ENCODE measurements around the gene SNRPA. TPM values are rescaled to one million over a fixed set of nuclear protein-coding genes. Genes with fewer than 3 reads are reported as not detected.
A peak's percentile ranks its signal among the peaks of the same experiment; 100 is the strongest.

Gene SNRPA
- polyA plus RNA-seq, 1 donor (not counting 4 experiments of a cell fraction or from before 2014, with no cell fraction given): 93.4 TPM

DNA sequence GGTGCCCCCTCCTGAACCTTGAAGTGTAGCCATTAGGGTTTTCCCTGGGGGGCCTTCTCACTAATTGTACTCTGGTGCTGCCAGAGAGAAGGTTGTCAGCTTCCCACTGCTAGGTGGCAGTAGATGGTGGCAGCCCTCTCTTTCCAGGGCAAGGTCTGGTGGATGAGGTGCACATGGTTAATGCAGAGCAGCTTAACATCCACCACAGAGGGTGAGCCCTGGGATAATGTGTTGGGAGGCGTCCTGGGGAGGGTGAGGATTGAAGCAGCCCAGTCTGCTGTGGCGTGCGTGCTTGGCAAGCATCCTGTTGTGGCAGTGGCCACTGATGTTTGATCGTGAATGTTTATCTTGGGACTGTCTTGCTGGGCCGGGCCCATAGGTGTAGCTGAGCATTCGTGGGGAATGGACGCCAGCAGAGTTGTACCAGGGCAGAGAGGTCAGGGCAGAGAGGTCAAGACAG is 53.8 kb downstream of the SNRPA start:
- Histone ChIP-seq H3K9me3 (ENCODE audit: control insufficient read depth, low read depth, low read length) (no peaks in the 10 kb centered on the region), H3K4me1 (ENCODE audit: control insufficient read depth, extremely low read depth, insufficient read depth, low read length) (peaks cover 57% of the 10 kb centered on the region), H3K4me3 (ENCODE audit: control insufficient read depth in 2 of 3, extremely low read depth in 1 of 3, insufficient read depth in 2 of 3, low read depth in 1 of 3, low read length in 3 of 3) (no peak overlapping the region), H3K4me2 (ENCODE audit: control insufficient read depth, extremely low read depth, insufficient read depth, low read depth, low read length) (no peak overlapping the region), H4K20me1 (ENCODE audit: control insufficient read depth, extremely low read depth, insufficient read depth, low read length) (peaks cover 42% of the 10 kb centered on the region), H3K27ac (ENCODE audit: control insufficient read depth, insufficient read depth, low read length) (no peak overlapping the region), H3K36me3 (ENCODE audit: control insufficient read depth in 2 of 2, extremely low read depth in 1 of 2, insufficient read depth in 2 of 2, low read length in 2 of 2) (peaks cover 46 to 59% of the 10 kb centered on the region in 2 experiments), H3K27me3 (ENCODE audit: control insufficient read depth, extremely low read depth, insufficient read depth, low read length) (no peaks in the 10 kb centered on the region), H3K79me2 (ENCODE audit: control insufficient read depth, insufficient read depth, low read length) (peaks cover 69% of the 10 kb centered on the region), H3K9ac (ENCODE audit: control insufficient read depth, extremely low read depth, insufficient read depth, low read length) (no peak overlapping the region), H3K9me1 (ENCODE audit: control insufficient read depth, extremely low read depth, insufficient read depth, low read length) (peaks cover 10% of the 10 kb centered on the region), H2AFZ (ENCODE audit: control insufficient read depth, low read length) (no peak overlapping the region)
- TF ChIP-seq EZH2 (IDR thresholded peaks at IDR 0.05; ENCODE audit: low read length): no peak
- TF ChIP-seq, protein P1, sequence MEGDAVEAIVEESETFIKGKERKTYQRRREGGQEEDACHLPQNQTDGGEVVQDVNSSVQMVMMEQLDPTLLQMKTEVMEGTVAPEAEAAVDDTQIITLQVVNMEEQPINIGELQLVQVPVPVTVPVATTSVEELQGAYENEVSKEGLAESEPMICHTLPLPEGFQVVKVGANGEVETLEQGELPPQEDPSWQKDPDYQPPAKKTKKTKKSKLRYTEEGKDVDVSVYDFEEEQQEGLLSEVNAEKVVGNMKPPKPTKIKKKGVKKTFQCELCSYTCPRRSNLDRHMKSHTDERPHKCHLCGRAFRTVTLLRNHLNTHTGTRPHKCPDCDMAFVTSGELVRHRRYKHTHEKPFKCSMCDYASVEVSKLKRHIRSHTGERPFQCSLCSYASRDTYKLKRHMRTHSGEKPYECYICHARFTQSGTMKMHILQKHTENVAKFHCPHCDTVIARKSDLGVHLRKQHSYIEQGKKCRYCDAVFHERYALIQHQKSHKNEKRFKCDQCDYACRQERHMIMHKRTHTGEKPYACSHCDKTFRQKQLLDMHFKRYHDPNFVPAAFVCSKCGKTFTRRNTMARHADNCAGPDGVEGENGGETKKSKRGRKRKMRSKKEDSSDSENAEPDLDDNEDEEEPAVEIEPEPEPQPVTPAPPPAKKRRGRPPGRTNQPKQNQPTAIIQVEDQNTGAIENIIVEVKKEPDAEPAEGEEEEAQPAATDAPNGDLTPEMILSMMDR (optimal IDR thresholded peaks at IDR 0.05 in 1 of 3, IDR thresholded peaks at IDR 0.05 in 1 of 3, conservative IDR thresholded peaks at IDR 0.05 in 1 of 3; ENCODE audit: extremely low read depth in 1 of 3, insufficient read depth in 2 of 3, low read length in 3 of 3): peak in 1 of 3 experiments; percentile 29
- DNase-seq (ENCODE audit: low read depth, low spot score): no peak
- no peak for FAIRE-seq
- dilution Hi-C loops (cut with MboI; ENCODE audit: extremely low pct_ligation_motif_present, low sequenced_read_pairs): no loop called here

DNA sequence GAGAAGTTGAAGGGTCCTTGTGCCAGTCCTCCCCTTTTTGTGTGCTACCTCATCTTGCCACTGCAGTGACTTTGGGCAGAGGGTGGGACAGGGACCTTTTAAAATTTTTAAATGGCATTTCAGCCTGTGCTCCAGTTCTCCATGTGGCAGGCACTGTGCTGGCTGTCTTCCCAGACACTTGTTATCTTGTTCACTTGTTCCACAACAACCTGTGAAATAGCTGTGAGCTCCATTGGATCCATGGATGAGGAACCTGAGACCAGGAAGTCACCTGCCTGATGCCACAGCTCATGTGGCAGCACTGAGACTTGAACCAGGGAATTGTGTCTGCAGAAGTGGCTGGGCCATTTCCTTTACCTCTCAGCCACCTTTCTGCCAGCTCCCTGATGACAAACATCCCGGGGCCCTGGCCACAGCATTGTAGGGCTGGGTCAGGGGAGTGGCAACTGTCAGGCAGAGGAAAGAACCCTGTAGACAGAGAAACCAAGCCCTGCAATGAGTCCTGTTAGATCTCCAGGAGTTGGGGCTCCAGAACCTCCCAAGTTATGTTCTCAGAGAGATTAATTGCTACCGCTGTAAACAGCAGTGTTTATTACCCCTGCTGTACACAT is 54.4 kb downstream of the SNRPA start:
- DNase-seq (ENCODE audit: low read depth, low spot score): no peak
- no peak for FAIRE-seq
- Histone ChIP-seq H3K79me2 (ENCODE audit: control insufficient read depth, insufficient read depth, low read length) (peaks cover 64% of the 10 kb centered on the region), H3K9me3 (ENCODE audit: control insufficient read depth, low read depth, low read length) (no peaks in the 10 kb centered on the region), H3K4me2 (ENCODE audit: control insufficient read depth, extremely low read depth, insufficient read depth, low read depth, low read length) (no peak overlapping the region), H2AFZ (ENCODE audit: control insufficient read depth, low read length) (no peak overlapping the region), H3K4me3 (ENCODE audit: control insufficient read depth in 2 of 3, extremely low read depth in 1 of 3, insufficient read depth in 2 of 3, low read depth in 1 of 3, low read length in 3 of 3) (no peak overlapping the region), H3K36me3 (ENCODE audit: control insufficient read depth in 2 of 2, extremely low read depth in 1 of 2, insufficient read depth in 2 of 2, low read length in 2 of 2) (peaks cover 46 to 57% of the 10 kb centered on the region in 2 experiments), H4K20me1 (ENCODE audit: control insufficient read depth, extremely low read depth, insufficient read depth, low read length) (peaks cover 42% of the 10 kb centered on the region), H3K27ac (ENCODE audit: control insufficient read depth, insufficient read depth, low read length) (no peak overlapping the region), H3K9me1 (ENCODE audit: control insufficient read depth, extremely low read depth, insufficient read depth, low read length) (peaks cover 10% of the 10 kb centered on the region), H3K9ac (ENCODE audit: control insufficient read depth, extremely low read depth, insufficient read depth, low read length) (no peak overlapping the region), H3K4me1 (ENCODE audit: control insufficient read depth, extremely low read depth, insufficient read depth, low read length) (peaks cover 57% of the 10 kb centered on the region), H3K27me3 (ENCODE audit: control insufficient read depth, extremely low read depth, insufficient read depth, low read length) (no peaks in the 10 kb centered on the region)
- dilution Hi-C loops (cut with MboI; ENCODE audit: extremely low pct_ligation_motif_present, low sequenced_read_pairs): no loop called here
- TF ChIP-seq EZH2 (IDR thresholded peaks at IDR 0.05; ENCODE audit: low read length): no peak
- TF ChIP-seq, protein P1 (optimal IDR thresholded peaks at IDR 0.05 in 1 of 3, IDR thresholded peaks at IDR 0.05 in 1 of 3, conservative IDR thresholded peaks at IDR 0.05 in 1 of 3; ENCODE audit: extremely low read depth in 1 of 3, insufficient read depth in 2 of 3, low read length in 3 of 3): no peak

All from keratinocyte (primary cell).